GM10266 (cell line): ENCODE data around the gene IKZF2.

Experiments
- DNase-seq: peaks from one replicate; pipeline ENCODE4 v3.0.0; 2012; ENCODE audit errors: extremely low spot score
- CTCF ChIP-seq: IDR thresholded peaks from 2 replicates; pipeline ENCODE4 v1.5.1; 2012; ENCODE audit warnings: mild to moderate bottlenecking, low read depth; ENCODE audit not compliant: control insufficient read depth, insufficient read depth; ENCODE audit errors: missing control alignments

IKZF2 gene

GRCh38 chr2:213101692-213102460, 49.5 kb downstream of the IKZF2 start:
- TF ChIP-seq CTCF: no peak
- no peak for DNase-seq

GRCh38 chr2:213101109-213101508, 50.3 kb downstream of the IKZF2 start:
- DNase-seq: no peak
- TF ChIP-seq CTCF: no peak

GRCh38 chr2:213098612-213099011, 52.8 kb downstream of the IKZF2 start:
- DNase-seq: no peak
- TF ChIP-seq CTCF: no peak

- no peak for TF ChIP-seq CTCF
- DNase-seq: no peak
Observed at GRCh38 chr2:213091765-213092164, 59.6 kb downstream of the IKZF2 start.

GRCh38 chr2:213090772-213091171, 60.6 kb downstream of the IKZF2 start:
- DNase-seq: no peak
- no peak for TF ChIP-seq CTCF

GRCh38 chr2:213089438-213089837, 62.0 kb downstream of the IKZF2 start:
- no peak for DNase-seq
- no peak for TF ChIP-seq CTCF

GRCh38 chr2:213087040-213087439, 64.4 kb downstream of the IKZF2 start:
- DNase-seq: no peak

More at GRCh38 chr2:213087040-213087439, 64.4 kb downstream of the IKZF2 start:
- TF ChIP-seq CTCF: no peak
